HL-60 (cell line): ENCODE results near the gene STOML2.

ENCODE experiments used
- DNase-seq, 2 experiments: peaks; one replicate each; pipeline ENCODE4 v3.0.0-alpha.2; 2010 to 2020; ENCODE audit warnings: low read depth in 1 of 2, low spot score in 1 of 2
- H3K27ac ChIP-seq: fragments of 250-450 bp; sonication (Bioruptor Pico); replicated peaks from 2 replicates; pipeline ENCODE4 v1.5.1; 2020; ENCODE audit warnings: mild to moderate bottlenecking, moderate library complexity
- H3K27me3 ChIP-seq: fragments of 250-450 bp; sonication (Bioruptor Pico); 2 replicates; pipeline ENCODE4 v1.5.1; 2021; ENCODE audit warnings: mild to moderate bottlenecking, moderate library complexity; ENCODE audit not compliant: insufficient read depth, poor library complexity, severe bottlenecking
- H3K4me3 ChIP-seq: replicated peaks from 2 replicates; pipeline ENCODE4 v1.5.1; 2011; ENCODE audit warnings: mild to moderate bottlenecking, control low read depth, low read length; ENCODE audit not compliant: insufficient read depth
- GABPA ChIP-seq: IDR thresholded peaks from 2 replicates; pipeline ENCODE4 v1.6.1; 2012; ENCODE audit warnings: low read depth
- POLR2AphosphoS5 ChIP-seq: IDR thresholded peaks from 2 replicates; pipeline ENCODE4 v1.6.1; 2012; ENCODE audit warnings: low read depth
- REST ChIP-seq: IDR thresholded peaks from 2 replicates; pipeline ENCODE4 v1.6.1; 2012; ENCODE audit warnings: low read depth; ENCODE audit not compliant: insufficient replicate concordance
- SPI1 ChIP-seq: IDR thresholded peaks from 2 replicates; pipeline ENCODE4 v1.6.1; 2012; ENCODE audit warnings: low read depth, mild to moderate bottlenecking, borderline replicate concordance
- TF ChIP-seq, protein P1 (sequence below): IDR thresholded peaks from one replicate; pipeline ENCODE4 v1.5.1; 2011; ENCODE audit warnings: low read length, control low read depth, inconsistent platforms; ENCODE audit not compliant: insufficient read depth

The STOML2 gene

DNA sequence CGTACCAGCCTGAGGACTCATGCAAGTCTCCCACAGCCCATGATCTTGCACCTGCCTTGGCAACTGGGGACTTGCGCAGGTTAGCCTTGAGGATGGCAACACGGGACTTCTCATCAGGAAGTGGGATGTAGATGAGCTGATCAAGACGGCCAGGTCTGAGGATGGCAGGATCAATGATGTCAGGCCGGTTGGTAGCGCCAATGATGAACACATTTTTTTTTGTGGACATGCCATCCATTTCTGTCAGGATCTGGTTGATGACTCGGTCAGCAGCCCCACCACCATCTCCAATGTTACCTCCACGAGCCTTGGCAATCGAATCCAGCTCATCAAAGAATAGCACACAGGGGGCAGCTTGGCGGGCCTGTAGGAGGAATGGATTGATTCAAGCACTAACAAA, 43.5 kb downstream of the STOML2 start:
- H3K27ac ChIP-seq, result no peak overlapping the region
- DNase-seq, result no peak
- TF ChIP-seq, protein P1, sequence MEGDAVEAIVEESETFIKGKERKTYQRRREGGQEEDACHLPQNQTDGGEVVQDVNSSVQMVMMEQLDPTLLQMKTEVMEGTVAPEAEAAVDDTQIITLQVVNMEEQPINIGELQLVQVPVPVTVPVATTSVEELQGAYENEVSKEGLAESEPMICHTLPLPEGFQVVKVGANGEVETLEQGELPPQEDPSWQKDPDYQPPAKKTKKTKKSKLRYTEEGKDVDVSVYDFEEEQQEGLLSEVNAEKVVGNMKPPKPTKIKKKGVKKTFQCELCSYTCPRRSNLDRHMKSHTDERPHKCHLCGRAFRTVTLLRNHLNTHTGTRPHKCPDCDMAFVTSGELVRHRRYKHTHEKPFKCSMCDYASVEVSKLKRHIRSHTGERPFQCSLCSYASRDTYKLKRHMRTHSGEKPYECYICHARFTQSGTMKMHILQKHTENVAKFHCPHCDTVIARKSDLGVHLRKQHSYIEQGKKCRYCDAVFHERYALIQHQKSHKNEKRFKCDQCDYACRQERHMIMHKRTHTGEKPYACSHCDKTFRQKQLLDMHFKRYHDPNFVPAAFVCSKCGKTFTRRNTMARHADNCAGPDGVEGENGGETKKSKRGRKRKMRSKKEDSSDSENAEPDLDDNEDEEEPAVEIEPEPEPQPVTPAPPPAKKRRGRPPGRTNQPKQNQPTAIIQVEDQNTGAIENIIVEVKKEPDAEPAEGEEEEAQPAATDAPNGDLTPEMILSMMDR, result no peak
- TF ChIP-seq SPI1 (no peak), GABPA (no peak), POLR2AphosphoS5 (no peak), REST (no peak)
- no peak overlapping the region for H3K4me3 ChIP-seq
- no peaks in the 10 kb centered on the region for H3K27me3 ChIP-seq

GRCh38 chr9:35057271-35057620, 45.7 kb downstream of the STOML2 start:
- no peak for DNase-seq
- Histone ChIP-seq H3K4me3 (no peak overlapping the region), H3K27me3 (no peaks in the 10 kb centered on the region), H3K27ac (no peak overlapping the region)
- TF ChIP-seq GABPA (no peak), POLR2AphosphoS5 (no peak), REST (no peak), SPI1 (no peak)
- TF ChIP-seq, protein P1, result no peak

DNA sequence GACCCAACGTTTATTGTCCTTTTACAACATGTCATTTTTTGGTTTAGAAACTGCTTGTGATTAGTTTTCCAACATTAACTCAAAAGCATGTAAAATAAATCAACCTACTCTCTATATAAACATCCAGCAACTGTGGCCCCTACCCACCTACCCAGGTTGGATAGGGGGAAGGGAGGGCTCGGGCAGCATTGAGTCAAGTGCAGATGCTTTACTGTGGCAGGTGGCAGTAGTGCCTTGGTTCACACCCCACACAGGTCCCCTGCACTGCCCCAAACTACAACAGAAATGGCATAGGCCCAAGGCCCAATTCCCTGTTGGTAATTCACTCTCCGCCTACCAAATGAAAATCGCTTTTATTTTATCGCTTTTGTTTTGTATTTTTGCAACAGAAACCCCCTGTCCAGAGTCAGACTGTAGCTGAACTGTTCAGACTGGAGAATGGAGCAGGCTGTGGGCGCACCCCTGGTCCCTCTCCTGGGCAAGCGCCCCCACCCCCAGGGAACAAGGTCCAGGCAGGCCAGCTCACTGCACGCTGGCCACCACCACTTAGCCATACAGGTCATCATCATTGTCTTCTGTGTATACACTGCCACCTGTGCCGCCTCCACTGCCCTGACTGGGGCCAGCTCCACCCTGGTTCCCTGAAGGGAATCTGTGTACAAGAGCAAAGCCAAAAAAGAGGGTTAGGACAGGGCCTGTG, 46.2 kb downstream of the STOML2 start:
- no peak for TF ChIP-seq REST
- H3K4me3 ChIP-seq, result no peak overlapping the region
- no peak overlapping the region for H3K27ac ChIP-seq

More for the DNA sequence above, 46.2 kb downstream of the STOML2 start:
- no peak for DNase-seq
- no peaks in the 10 kb centered on the region for H3K27me3 ChIP-seq
